CD14-positive monocyte (primary cell): ENCODE data around the gene TRAM2. TPM values are rescaled to one million over a fixed set of nuclear protein-coding genes. Genes with fewer than 3 reads are reported as not detected.
A peak's percentile ranks its signal among the peaks of the same experiment; 100 is the strongest.

Source experiments
- DNase-seq, 3 donors: peaks; one replicate each; pipeline ENCODE4 v3.0.0-alpha.2; 2011 to 2022
- H2AFZ ChIP-seq: 2 replicates; pipeline ENCODE4 v1.6.0; 2012; ENCODE audit warnings: mild to moderate bottlenecking, low read depth, low read length, inconsistent platforms; ENCODE audit not compliant: insufficient read depth, poor library complexity, severe bottlenecking
- H3K27ac ChIP-seq, 2 donors: 1 replicate in 1 of 2; 2 replicates in 1 of 2; pipeline ENCODE4 v1.5.1; 2012 to 2013; ENCODE audit warnings: low read length in 2 of 2, control low read depth in 1 of 2, inconsistent platforms in 1 of 2, low read depth in 1 of 2, mild to moderate bottlenecking in 1 of 2
- H3K27me3 ChIP-seq, 2 donors: one replicate each; pipeline versions ENCODE4 v1.6.0 to v1.6.1; 2011 to 2013; ENCODE audit warnings: low read length in 2 of 2; ENCODE audit not compliant: control insufficient read depth in 2 of 2, insufficient read depth in 2 of 2
- H3K36me3 ChIP-seq, 2 donors: replicated peaks in 1 of 2; 1 replicate in 1 of 2; 2 replicates in 1 of 2; pipeline versions ENCODE4 v1.5.1 to v1.6.1; 2012 to 2013; ENCODE audit warnings: low read length in 2 of 2, control low read depth in 1 of 2, inconsistent platforms in 1 of 2, mild to moderate bottlenecking in 1 of 2; ENCODE audit not compliant: insufficient read depth in 2 of 2, control insufficient read depth in 1 of 2
- H3K4me1 ChIP-seq, 2 donors: 1 replicate in 1 of 2; 2 replicates in 1 of 2; pipeline versions ENCODE4 v1.5.1 to v1.6.1; 2012 to 2013; ENCODE audit warnings: low read length in 2 of 2, control low read depth in 1 of 2, inconsistent platforms in 1 of 2, mild to moderate bottlenecking in 1 of 2, moderate library complexity in 1 of 2; ENCODE audit not compliant: insufficient read depth in 2 of 2, control insufficient read depth in 1 of 2
- H3K4me2 ChIP-seq: replicated peaks from 2 replicates; pipeline ENCODE3; 2012; ENCODE audit warnings: low read length, moderate library complexity, mild to moderate bottlenecking; ENCODE audit not compliant: poor library complexity, severe bottlenecking; ENCODE audit errors: extremely low read depth
- H3K4me3 ChIP-seq, 3 experiments: fragments of 200-600 bp in 1 of 3; sonication (generic) in 1 of 3; replicated peaks in 1 of 3; 1 replicate in 2 of 3; 2 replicates in 1 of 3; pipeline ENCODE4 v1.5.1; 2011 to 2013; ENCODE audit warnings: low read length in 3 of 3, mild to moderate bottlenecking in 3 of 3, control low read depth in 2 of 3, low read depth in 2 of 3, inconsistent platforms in 1 of 3, moderate library complexity in 1 of 3
- H3K79me2 ChIP-seq: 2 replicates; pipeline ENCODE4 v1.6.0; 2012; ENCODE audit warnings: mild to moderate bottlenecking, control low read depth, inconsistent platforms, low read length, moderate library complexity; ENCODE audit not compliant: insufficient read depth
- H3K9ac ChIP-seq: 2 replicates; pipeline ENCODE4 v1.6.0; 2017; ENCODE audit warnings: low read length, mild to moderate bottlenecking; ENCODE audit not compliant: insufficient read depth, poor library complexity, severe bottlenecking
- H3K9me3 ChIP-seq, 2 donors: replicated peaks in 1 of 2; 1 replicate in 1 of 2; 2 replicates in 1 of 2; pipeline versions ENCODE4 v1.5.1 to v1.6.1; 2012 to 2013; ENCODE audit warnings: low read length in 2 of 2, control low read depth in 1 of 2; ENCODE audit not compliant: control insufficient read depth in 1 of 2, insufficient read depth in 1 of 2
- H4K20me1 ChIP-seq: 2 replicates; pipeline ENCODE4 v1.6.0; 2012; ENCODE audit warnings: mild to moderate bottlenecking, low read length, control low read depth, moderate library complexity; ENCODE audit not compliant: insufficient read depth
- H3K27ac Mint-ChIP-seq, 7 donors: one replicate each; pipeline ENCODE4 v1.8.0; 2020; ENCODE audit warnings: mild to moderate bottlenecking in 7 of 7, mixed read lengths in 7 of 7, moderate library complexity in 6 of 7, inconsistent platforms in 2 of 7
- H3K27me3 Mint-ChIP-seq, 3 donors: one replicate each; pipeline ENCODE4 v1.8.0; 2021 to 2022; ENCODE audit warnings: low read depth in 3 of 3, mild to moderate bottlenecking in 3 of 3, mixed read lengths in 3 of 3, moderate library complexity in 3 of 3, inconsistent platforms in 1 of 3
- H3K36me3 Mint-ChIP-seq, 2 donors: one replicate each; pipeline ENCODE4 v1.8.0; 2020; ENCODE audit warnings: mixed read lengths in 2 of 2, inconsistent platforms in 1 of 2, mild to moderate bottlenecking in 1 of 2
- H3K4me1 Mint-ChIP-seq: one replicate; pipeline ENCODE4 v1.8.0; 2020; ENCODE audit warnings: mild to moderate bottlenecking, mixed read lengths
- H3K4me3 Mint-ChIP-seq, 2 donors: one replicate each; pipeline ENCODE4 v1.8.0; 2020; ENCODE audit warnings: mild to moderate bottlenecking in 2 of 2, mixed read lengths in 2 of 2, moderate library complexity in 1 of 2
- H3K9me3 Mint-ChIP-seq, 7 donors: one replicate each; pipeline ENCODE4 v1.8.0; 2020 to 2022; ENCODE audit warnings: mixed read lengths in 7 of 7, mild to moderate bottlenecking in 6 of 7, moderate library complexity in 6 of 7, inconsistent platforms in 2 of 7
- WGBS: methylation state at CpG from one replicate; pipeline ENCODE4 v1.1.5; 2013; ENCODE audit warnings: missing lambda C conversion rate; ENCODE audit not compliant: insufficient coverage; 5-methylcytosine and 5-hydroxymethylcytosine counted together
- intact Hi-C, 2 donors: fragments of 100-400 bp; cut with micrococcal nuclease; formaldehyde crosslinking; loops; one replicate each; pipeline versions ENCODE4 v1.15.0 to v1.15.1; 2023
- polyA plus RNA-seq, 3 donors: library from polyadenylated mRNA; depleted of rRNA in 1 of 3; unstranded in 2 of 3; stranded (reverse) in 1 of 3; fragments of 300-500 nt in 2 of 3; fragments of >200 nt in 1 of 3; fragmentation: Illumina TruSeq in 2 of 3; gene quantifications; 1 replicate in 2 of 3; 2 replicates in 1 of 3; pipeline ENCODE4 v1.2.3, GENCODE V29; 2012 to 2021
- TF ChIP-seq, protein P1 (sequence below): fragments of 200-600 bp; IDR thresholded peaks from one replicate; pipeline ENCODE4 v1.8.0; 2022; ENCODE audit warnings: antibody characterized with exemption, mild to moderate bottlenecking

The TRAM2 gene
- polyA plus RNA-seq, 3 donors: 4.7 to 11.7 (median 5.9) TPM

GRCh38 chr6:52603000-52603795 lies 26.3 kb upstream of the TRAM2 start:
- Mint-ChIP-seq H3K27ac (peak overlapping the region in 2 of 7 donors; percentile 42 to 65), H3K36me3 (no peaks in the 10 kb centered on the region), H3K9me3 (peaks cover 4 to 9% (median 7%) of the 10 kb centered on the region in 7 donors), H3K4me3 (no peak overlapping the region), H3K27me3 (peaks cover 0 to 4% (median 1%) of the 10 kb centered on the region in 3 donors), H3K4me1 (peaks cover 20% of the 10 kb centered on the region)
- no peaks in the 10 kb centered on the region for H3K79me2 ChIP-seq
- peaks cover 14 to 25% of the 10 kb centered on the region in 2 donors for H3K4me1 ChIP-seq
- H3K9me3 ChIP-seq: peaks cover 0 to 4% of the 10 kb centered on the region in 2 donors
- 90% methylated on average over 2 of the region's 3 CpGs for WGBS
- H3K9ac ChIP-seq: no peak overlapping the region
- no peaks in the 10 kb centered on the region for H4K20me1 ChIP-seq
- no peak overlapping the region for H3K4me2 ChIP-seq
- H3K27ac ChIP-seq: no peak overlapping the region
- TF ChIP-seq, protein P1, sequence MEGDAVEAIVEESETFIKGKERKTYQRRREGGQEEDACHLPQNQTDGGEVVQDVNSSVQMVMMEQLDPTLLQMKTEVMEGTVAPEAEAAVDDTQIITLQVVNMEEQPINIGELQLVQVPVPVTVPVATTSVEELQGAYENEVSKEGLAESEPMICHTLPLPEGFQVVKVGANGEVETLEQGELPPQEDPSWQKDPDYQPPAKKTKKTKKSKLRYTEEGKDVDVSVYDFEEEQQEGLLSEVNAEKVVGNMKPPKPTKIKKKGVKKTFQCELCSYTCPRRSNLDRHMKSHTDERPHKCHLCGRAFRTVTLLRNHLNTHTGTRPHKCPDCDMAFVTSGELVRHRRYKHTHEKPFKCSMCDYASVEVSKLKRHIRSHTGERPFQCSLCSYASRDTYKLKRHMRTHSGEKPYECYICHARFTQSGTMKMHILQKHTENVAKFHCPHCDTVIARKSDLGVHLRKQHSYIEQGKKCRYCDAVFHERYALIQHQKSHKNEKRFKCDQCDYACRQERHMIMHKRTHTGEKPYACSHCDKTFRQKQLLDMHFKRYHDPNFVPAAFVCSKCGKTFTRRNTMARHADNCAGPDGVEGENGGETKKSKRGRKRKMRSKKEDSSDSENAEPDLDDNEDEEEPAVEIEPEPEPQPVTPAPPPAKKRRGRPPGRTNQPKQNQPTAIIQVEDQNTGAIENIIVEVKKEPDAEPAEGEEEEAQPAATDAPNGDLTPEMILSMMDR: no peak
- H3K36me3 ChIP-seq: no peaks in the 10 kb centered on the region
- no peaks in the 10 kb centered on the region for H3K27me3 ChIP-seq
- intact Hi-C loops: no loop called here
- peak overlapping the region; percentile 6 for H2AFZ ChIP-seq
- H3K4me3 ChIP-seq: no peak overlapping the region
- DNase-seq: peak in 1 of 3 donors; percentile 12

DNA sequence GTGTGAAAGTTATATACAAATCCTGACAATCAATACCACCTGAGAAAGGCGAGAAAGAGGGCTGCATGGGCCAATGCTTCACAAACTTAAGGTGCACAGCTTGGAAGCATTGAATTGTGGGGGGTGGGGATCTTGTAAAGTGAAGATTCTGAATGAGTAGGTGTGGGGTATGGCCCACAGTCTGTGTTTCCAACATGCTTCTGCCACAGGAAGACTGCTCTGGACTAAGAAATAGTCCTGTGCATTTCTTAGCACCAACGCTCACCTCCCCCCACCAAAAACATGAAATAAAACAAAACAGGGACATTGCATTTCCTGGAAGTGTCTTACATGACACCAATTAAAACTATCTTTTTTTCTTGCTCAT lies 21.9 kb upstream of the TRAM2 start:
- H3K27ac ChIP-seq: no peak overlapping the region
- no peak overlapping the region for H3K4me2 ChIP-seq
- H3K79me2 ChIP-seq: no peaks in the 10 kb centered on the region
- H3K27ac Mint-ChIP-seq: no peak overlapping the region
- no peaks in the 10 kb centered on the region for H3K9me3 ChIP-seq
- no peak overlapping the region for H3K4me3 Mint-ChIP-seq
- no peak overlapping the region for H3K9ac ChIP-seq
- H3K4me3 ChIP-seq: no peak overlapping the region
- 100% methylated on average over 1 of the region's 2 CpGs for WGBS
- intact Hi-C loops: no loop called here
- no peaks in the 10 kb centered on the region for H4K20me1 ChIP-seq
- no peaks in the 10 kb centered on the region for H3K9me3 Mint-ChIP-seq
- no peaks in the 10 kb centered on the region for H3K27me3 ChIP-seq
- DNase-seq: no peak
- H2AFZ ChIP-seq: no peak overlapping the region
- H3K4me1 ChIP-seq: peaks cover 55 to 60% of the 10 kb centered on the region in 2 donors
- peaks cover 0 to 4% (median 1%) of the 10 kb centered on the region in 3 donors for H3K27me3 Mint-ChIP-seq
- no peaks in the 10 kb centered on the region for H3K36me3 Mint-ChIP-seq
- TF ChIP-seq, protein P1: no peak
- H3K4me1 Mint-ChIP-seq: peaks cover 56% of the 10 kb centered on the region
- H3K36me3 ChIP-seq: no peaks in the 10 kb centered on the region
